Stomach (tissue), 9 donors: ENCODE data around the gene AIFM3. TPM values are rescaled to one million over a fixed set of nuclear protein-coding genes. Genes with fewer than 3 reads are reported as not detected.

ENCODE experiments used
- DNase-seq, 2 donors: peaks; one replicate each; pipeline versions ENCODE4 v3.0.0 to v3.0.0-alpha.2; 2013 to 2019
- H3K27ac ChIP-seq, 5 donors: fragments of 200-600 bp in 4 of 5; sonication (generic) in 4 of 5; one replicate each; pipeline ENCODE4 v1.5.1; 2013 to 2019; ENCODE audit warnings: mild to moderate bottlenecking in 1 of 5, moderate library complexity in 1 of 5
- H3K27me3 ChIP-seq, 3 donors: fragments of 200-600 bp; sonication (generic); one replicate each; pipeline ENCODE4 v1.5.1; 2017 to 2019; ENCODE audit warnings: mixed run types in 1 of 3
- H3K36me3 ChIP-seq, 4 donors: fragments of 200-600 bp; sonication (generic); 1 replicate in 3 of 4; 2 replicates in 1 of 4; pipeline ENCODE4 v1.5.1; 2016 to 2019
- H3K4me1 ChIP-seq, 4 donors: fragments of 200-600 bp; sonication (generic); one replicate each; pipeline ENCODE4 v1.5.1; 2016 to 2019
- H3K4me3 ChIP-seq, 4 donors: fragments of 200-600 bp; sonication (generic) in 3 of 4; one replicate each; pipeline ENCODE4 v1.5.1; 2016 to 2019; ENCODE audit warnings: mild to moderate bottlenecking in 1 of 4
- H3K9me3 ChIP-seq, 4 donors: fragments of 200-600 bp; sonication (generic); one replicate each; pipeline ENCODE4 v1.5.1; 2016 to 2019
- EP300 ChIP-seq: sonication (generic); formaldehyde crosslinking; IDR thresholded peaks from one replicate; pipeline ENCODE4 v1.6.1; 2017; ENCODE audit warnings: antibody characterized with exemption
- POLR2A ChIP-seq, 4 donors: fragments of 450-650 bp; IDR thresholded peaks; one replicate each; pipeline ENCODE4 v1.6.1; 2016; ENCODE audit warnings: antibody characterized with exemption in 4 of 4, control low read depth in 2 of 4, mild to moderate bottlenecking in 1 of 4, moderate library complexity in 1 of 4
- POLR2AphosphoS5 ChIP-seq, 3 donors: sonication (generic); formaldehyde crosslinking; IDR thresholded peaks; one replicate each; pipeline ENCODE4 v1.6.1; 2016; ENCODE audit warnings: antibody characterized with exemption in 3 of 3
- WGBS, 5 donors: extraction: QIAGEN DNeasy Blood & Tissue Kit in 3 of 5; methylation state at CpG; one replicate each; pipeline versions ENCODE4 v1.1.5 to v1.1.7; 2013 to 2018; 5-methylcytosine and 5-hydroxymethylcytosine counted together
- intact Hi-C: fragments of 100-400 bp; cut with DNase I; formaldehyde crosslinking; loops from one replicate; pipeline ENCODE4 v1.15.1; 2023; ENCODE audit warnings: low total_unique reads
- polyA plus RNA-seq, 3 donors: library from polyadenylated mRNA; stranded (reverse); fragments of 200-250 nt; gene quantifications; one replicate each; pipeline ENCODE4 v1.2.3, GENCODE V29; 2013
- total RNA-seq, 5 donors: library from RNA; depleted of rRNA; stranded (reverse); fragments of >200 nt; gene quantifications; one replicate each; pipeline versions ENCODE4 v1.1.0 to v1.2.3, GENCODE V29; 2014 to 2016
- TF ChIP-seq, protein P1 (sequence below), 7 experiments: fragments of 450-650 bp in 4 of 7; fragments of 200-600 bp in 3 of 7; sonication (generic) in 3 of 7; IDR thresholded peaks; one replicate each; pipeline ENCODE4 v1.5.1; 2016 to 2019; ENCODE audit warnings: antibody characterized with exemption in 7 of 7, control low read depth in 2 of 7, mild to moderate bottlenecking in 1 of 7
- donor health status: healthy with polysubstance abuse.
- donor health status: Bipolar disorder and iron deficiency.
- donor health status: healthy.

The AIFM3 gene
- total and polyA plus RNA-seq, 8 donors: 0.55 to 157 (median 2.1) TPM; not detected in 3

- Histone ChIP-seq H3K36me3 (no peaks in the 10 kb centered on the region), H3K27ac (no peak overlapping the region), H3K4me1 (peaks cover 9 to 35% (median 14%) of the 10 kb centered on the region in 4 donors), H3K9me3 (no peaks in the 10 kb centered on the region), H3K4me3 (peak overlapping the region; percentile 42 to 51 (median 49)), H3K27me3 (peaks cover 0 to 33% (median 13%) of the 10 kb centered on the region in 3 donors)
- TF ChIP-seq POLR2AphosphoS5 (IDR thresholded peaks at IDR 0.05) (no peak), EP300 (no peak)
- TF ChIP-seq, protein P1, sequence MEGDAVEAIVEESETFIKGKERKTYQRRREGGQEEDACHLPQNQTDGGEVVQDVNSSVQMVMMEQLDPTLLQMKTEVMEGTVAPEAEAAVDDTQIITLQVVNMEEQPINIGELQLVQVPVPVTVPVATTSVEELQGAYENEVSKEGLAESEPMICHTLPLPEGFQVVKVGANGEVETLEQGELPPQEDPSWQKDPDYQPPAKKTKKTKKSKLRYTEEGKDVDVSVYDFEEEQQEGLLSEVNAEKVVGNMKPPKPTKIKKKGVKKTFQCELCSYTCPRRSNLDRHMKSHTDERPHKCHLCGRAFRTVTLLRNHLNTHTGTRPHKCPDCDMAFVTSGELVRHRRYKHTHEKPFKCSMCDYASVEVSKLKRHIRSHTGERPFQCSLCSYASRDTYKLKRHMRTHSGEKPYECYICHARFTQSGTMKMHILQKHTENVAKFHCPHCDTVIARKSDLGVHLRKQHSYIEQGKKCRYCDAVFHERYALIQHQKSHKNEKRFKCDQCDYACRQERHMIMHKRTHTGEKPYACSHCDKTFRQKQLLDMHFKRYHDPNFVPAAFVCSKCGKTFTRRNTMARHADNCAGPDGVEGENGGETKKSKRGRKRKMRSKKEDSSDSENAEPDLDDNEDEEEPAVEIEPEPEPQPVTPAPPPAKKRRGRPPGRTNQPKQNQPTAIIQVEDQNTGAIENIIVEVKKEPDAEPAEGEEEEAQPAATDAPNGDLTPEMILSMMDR (IDR thresholded peaks at IDR 0.05): no peak
- DNase-seq: no peak
- WGBS, 5 donors: 47 to 62% (median 61%) methylated on average over 4 to 6 of the region's 6 CpGs
- intact Hi-C loops: loop anchor here (10.0 kb wide), 1 partner anchor 61 kb away; no protein-coding TSS in a partner anchor
Observed at GRCh38 chr22:20964090-20964798, 2.8 kb upstream of the AIFM3 start.

DNA sequence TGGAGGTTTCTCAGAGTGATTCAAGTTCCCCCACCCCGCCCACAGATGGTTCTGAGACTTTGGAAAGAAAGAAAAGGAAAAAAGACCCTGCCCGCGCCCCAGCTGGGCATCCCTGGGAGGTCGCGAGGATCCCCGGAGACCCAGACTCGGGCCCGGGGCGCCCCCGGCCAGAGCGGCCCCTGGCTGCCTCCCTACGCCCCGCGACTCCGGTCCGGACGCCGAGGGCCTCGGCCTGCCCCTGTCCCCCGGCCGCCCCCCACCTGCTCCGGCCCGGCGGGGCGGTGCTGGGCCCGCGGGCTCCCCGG lies 2.3 kb upstream of the AIFM3 start:
- no peak overlapping the region for H3K27ac ChIP-seq
- no peak for DNase-seq
- 1 to 5% (median 1%) methylated on average over 13 to 24 of the region's 28 CpGs for WGBS, 5 donors
- no peaks in the 10 kb centered on the region for H3K9me3 ChIP-seq
- intact Hi-C loops: loop anchor here (10.0 kb wide), 1 partner anchor 60 kb away; no protein-coding TSS in a partner anchor
- TF ChIP-seq EP300: no peak
- TF ChIP-seq POLR2A (IDR thresholded peaks at IDR 0.05): no peak
- no peak for TF ChIP-seq POLR2AphosphoS5 (IDR thresholded peaks at IDR 0.05)
- TF ChIP-seq, protein P1 (IDR thresholded peaks at IDR 0.05): no peak
- H3K4me3 ChIP-seq: peak overlapping the region; percentile 42 to 51 (median 49)
- H3K36me3 ChIP-seq: no peaks in the 10 kb centered on the region
- H3K4me1 ChIP-seq: peaks cover 9 to 35% (median 14%) of the 10 kb centered on the region in 4 donors
- H3K27me3 ChIP-seq: peaks cover 0 to 33% (median 13%) of the 10 kb centered on the region in 3 donors

DNA sequence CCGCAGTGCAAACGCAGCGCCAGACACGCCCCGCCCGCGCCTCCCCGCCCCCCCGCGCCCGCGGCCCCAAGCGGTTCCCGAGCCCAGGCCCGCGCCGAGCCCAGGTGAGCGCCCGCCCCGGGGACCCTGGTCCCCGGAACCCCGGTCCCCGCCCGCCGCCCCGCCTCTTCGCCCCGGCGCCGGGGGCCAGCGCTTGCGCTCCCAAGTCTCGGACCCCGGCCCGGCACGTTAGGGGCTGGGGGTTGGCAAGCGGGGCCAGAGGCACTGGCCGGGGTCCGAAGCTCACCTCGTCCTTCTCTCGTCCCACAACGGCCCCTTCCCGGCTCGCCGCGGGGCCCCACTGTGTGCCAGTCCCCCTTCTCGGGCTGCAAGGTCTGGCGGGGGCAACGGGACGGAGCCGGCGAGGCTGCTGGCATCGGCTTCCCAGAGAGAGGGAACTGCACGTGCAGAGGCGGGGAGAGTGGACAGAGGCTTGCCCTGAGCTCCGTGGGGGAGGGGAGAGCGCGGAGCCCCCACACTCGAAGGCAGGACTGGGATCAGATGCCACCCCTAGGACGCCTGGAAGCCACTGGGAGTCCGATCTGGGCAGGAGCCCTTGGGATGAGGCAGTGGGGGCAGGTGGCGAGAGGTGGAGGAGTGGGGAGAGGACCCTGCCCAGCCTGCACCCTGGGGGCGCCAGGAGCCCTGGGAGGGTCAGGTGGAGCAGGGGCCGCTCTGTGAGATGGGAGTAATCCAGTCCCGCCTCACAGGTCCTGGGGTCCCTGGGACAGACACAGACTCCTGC lies 1.8 kb upstream of the AIFM3 start:
- intact Hi-C loops: loop anchor here (10.0 kb wide), 1 partner anchor 60 kb away; no protein-coding TSS in a partner anchor
- H3K27me3 ChIP-seq: peaks cover 0 to 33% (median 13%) of the 10 kb centered on the region in 3 donors
- DNase-seq: no peak
- no peak overlapping the region for H3K27ac ChIP-seq
- no peak for TF ChIP-seq POLR2AphosphoS5 (IDR thresholded peaks at IDR 0.05)
- TF ChIP-seq POLR2A (IDR thresholded peaks at IDR 0.05): no peak
- TF ChIP-seq, protein P1 (IDR thresholded peaks at IDR 0.05): no peak
- no peak for TF ChIP-seq EP300
- H3K4me1 ChIP-seq: peaks cover 9 to 35% (median 14%) of the 10 kb centered on the region in 4 donors
- 2 to 24% (median 11%) methylated on average over 17 to 65 of the region's 65 CpGs for WGBS, 5 donors
- H3K4me3 ChIP-seq: peak overlapping the region; percentile 42 to 51 (median 49)
- H3K36me3 ChIP-seq: no peaks in the 10 kb centered on the region
- no peaks in the 10 kb centered on the region for H3K9me3 ChIP-seq
